NT2/D1 (cell line): ENCODE measurements around the gene HNRNPD.

Source experiments
- YY1 ChIP-seq: IDR thresholded peaks from 2 replicates; pipeline ENCODE4 v1.6.1; 2011; ENCODE audit not compliant: insufficient read length, insufficient read depth
- ZNF274 ChIP-seq: IDR thresholded peaks from 2 replicates; pipeline ENCODE4 v1.6.1; 2011; ENCODE audit warnings: mild to moderate bottlenecking, low read depth, low read length

GRCh38 chr4:82402196-82402775, 28.5 kb upstream of the HNRNPD start:
- TF ChIP-seq YY1 (no peak), ZNF274 (no peak)
